Myocyte (in vitro differentiated cells): ENCODE measurements around the gene SLC35F3. TPM values are rescaled to one million over a fixed set of nuclear protein-coding genes. Genes with fewer than 3 reads are reported as not detected.

ENCODE experiments used
- DNase-seq: peaks from one replicate; pipeline ENCODE4 v3.0.0-alpha.2; 2012; ENCODE audit warnings: low read depth
- total RNA-seq: library from RNA; depleted of rRNA; stranded (reverse); fragments of >200 nt; gene quantifications from 2 replicates; pipeline ENCODE4 v1.2.3, GENCODE V29; 2014

Gene SLC35F3
- total RNA-seq, 1 donor from 2014 or later, result not detected

GRCh38 chr1:234217316-234217840, 312.9 kb downstream of the SLC35F3 start:
- no peak for DNase-seq

DNA sequence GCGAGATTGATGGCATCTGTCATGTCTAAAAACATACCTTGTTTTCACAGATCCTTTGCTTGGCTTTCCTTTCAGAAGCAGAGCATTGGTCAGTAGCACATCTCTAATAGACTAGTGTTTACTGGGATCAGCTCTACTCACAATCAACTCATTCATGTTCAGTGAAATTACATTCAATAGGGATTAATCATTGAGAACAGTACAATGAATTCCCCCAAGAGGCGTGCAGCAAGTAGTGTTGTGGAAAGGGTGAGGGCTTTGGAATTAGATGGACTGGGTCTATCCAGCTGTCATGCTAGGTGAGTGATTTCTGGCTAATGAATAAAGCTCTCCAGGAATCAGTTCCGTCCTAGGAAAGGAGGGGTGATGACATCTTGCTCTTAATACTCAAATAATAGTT, 313.6 kb downstream of the SLC35F3 start:
- DNase-seq, result no peak

DNA sequence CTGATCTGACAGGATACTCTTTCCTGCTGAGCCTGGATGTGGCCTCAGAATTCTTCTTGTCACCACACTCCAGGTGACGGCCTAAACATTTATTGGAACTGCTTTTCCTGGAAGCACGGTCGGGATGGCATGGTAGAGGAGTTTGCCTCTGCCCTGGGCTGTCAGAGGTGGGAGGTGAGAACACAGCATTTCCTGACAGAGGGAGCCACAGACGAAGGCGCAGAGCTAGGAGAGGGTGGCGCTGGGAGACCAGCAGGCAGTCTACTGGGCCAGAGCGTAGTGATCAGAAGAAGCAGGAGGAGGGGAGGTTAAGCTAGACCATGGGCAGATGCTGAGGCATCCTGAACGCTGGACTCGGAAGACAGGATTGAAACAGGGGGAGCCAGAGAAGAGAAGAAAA, 315.2 kb downstream of the SLC35F3 start:
- DNase-seq, result no peak

GRCh38 chr1:234221601-234222000, 317.1 kb downstream of the SLC35F3 start:
- DNase-seq, result no peak

DNA sequence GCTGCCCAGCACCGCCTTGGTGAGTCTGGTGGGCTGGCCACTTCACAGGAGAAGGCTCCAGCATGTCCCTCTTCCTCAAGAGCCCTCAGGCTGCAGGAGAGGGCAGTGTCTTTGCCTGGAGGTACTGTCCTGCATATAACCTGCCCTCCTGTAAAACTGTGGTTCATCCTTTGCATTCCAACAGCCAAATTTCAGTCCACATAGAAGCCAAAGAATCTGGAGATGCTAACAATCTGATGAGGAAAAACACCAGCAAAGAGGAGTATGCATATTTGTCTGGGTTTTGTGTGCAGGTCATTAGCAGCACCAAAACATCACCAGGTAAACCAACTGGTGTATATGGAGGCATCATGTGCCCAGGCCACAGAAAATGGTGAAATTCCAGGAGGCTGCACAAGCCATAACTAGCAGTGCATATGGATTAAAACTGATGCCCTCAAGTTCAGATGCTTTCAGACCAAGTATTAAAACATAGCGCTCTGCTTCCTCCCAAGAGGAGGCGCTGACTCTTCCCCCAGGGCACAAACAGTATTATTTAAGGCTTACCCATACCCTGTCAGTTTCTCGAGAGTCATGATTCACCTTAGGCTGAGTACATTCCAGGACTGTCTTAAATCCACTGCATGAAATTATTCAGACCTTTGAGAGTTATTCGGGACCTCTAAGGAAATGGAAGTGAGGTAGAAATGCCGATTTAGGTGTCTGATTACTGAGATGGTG, 318.2 kb downstream of the SLC35F3 start:
- DNase-seq, result no peak

- DNase-seq, result no peak
Measured at GRCh38 chr1:234226113-234226818, 321.8 kb downstream of the SLC35F3 start.

DNA sequence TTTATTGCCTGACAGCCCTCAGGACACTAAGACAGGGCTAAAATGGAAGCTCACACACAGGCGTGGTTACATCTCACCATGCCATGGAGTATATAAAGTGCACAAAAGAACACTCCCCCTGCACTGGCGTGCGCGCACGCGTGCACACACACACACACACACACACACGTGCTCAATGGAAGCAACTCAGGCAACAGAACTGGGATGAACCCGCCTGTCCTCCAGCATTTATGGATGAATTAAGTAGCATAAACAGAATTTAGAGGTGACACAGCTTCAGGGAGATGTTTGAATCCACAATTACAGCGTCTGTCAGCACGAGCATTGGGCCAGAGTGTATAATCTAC, 322.3 kb downstream of the SLC35F3 start:
- DNase-seq, result no peak

DNA sequence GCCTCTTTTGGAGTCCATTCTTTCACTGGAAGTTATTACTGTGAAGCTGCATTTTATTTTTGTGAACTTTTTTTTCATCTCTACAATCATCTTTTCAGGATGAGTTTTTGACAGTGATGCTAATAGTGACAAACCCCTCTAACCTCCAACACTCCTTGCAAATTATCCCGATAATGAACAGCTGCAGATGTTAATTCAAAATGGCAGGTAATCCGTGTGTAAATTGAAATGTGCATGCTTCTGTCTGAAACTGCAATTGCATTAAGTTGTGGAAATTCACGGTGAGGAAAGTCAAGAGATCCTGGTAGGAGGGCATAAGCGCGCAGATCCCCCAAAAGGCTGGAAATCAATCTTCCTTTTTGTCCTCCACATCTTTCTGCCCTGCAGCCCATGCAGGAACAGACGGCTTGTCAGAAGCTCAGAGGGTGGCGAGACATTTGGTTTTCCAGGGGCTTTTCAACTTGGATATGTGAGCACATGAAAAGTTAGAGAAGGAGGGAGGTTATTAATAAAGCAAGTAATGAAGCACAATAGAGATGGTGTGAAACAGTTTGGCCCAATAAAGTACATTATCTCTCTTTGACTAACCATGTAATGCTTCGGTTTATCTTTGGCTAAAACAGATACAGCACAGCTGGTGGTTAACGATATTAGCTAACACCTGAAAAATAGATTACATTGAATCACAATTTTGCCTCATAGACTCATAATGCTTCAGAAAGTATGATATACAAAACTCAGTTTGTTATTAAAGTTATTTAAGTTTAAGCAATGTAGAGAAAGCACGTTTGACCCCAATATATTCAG, 325.3 kb downstream of the SLC35F3 start:
- no peak for DNase-seq

- DNase-seq, result peak; percentile 23
Measured at GRCh38 chr1:234230414-234230862, 326.0 kb downstream of the SLC35F3 start.

GRCh38 chr1:234231061-234231892, 326.8 kb downstream of the SLC35F3 start:
- no peak for DNase-seq

- DNase-seq, result no peak
Measured at GRCh38 chr1:234231893-234232276, 327.4 kb downstream of the SLC35F3 start.

DNA sequence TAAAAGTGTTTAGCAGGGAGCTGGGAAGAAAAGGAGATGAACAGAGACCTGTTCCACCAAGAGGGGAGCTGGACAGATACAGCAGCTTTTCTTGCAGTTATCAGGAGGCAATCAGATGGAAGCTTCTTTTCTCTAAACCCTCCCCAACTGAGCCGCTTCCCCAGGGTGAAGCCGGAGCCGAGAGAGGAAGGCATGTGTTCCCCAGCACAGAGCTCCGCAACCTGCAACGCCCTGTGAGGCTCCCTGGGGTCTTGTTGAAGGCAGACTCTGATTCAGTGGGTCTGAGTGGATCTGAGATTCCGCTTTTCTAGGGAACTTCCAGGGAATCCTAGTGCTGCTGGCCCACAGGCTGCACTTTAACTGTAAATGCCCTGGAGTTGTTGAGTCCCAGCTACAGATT, 329.7 kb downstream of the SLC35F3 start:
- no peak for DNase-seq

DNA sequence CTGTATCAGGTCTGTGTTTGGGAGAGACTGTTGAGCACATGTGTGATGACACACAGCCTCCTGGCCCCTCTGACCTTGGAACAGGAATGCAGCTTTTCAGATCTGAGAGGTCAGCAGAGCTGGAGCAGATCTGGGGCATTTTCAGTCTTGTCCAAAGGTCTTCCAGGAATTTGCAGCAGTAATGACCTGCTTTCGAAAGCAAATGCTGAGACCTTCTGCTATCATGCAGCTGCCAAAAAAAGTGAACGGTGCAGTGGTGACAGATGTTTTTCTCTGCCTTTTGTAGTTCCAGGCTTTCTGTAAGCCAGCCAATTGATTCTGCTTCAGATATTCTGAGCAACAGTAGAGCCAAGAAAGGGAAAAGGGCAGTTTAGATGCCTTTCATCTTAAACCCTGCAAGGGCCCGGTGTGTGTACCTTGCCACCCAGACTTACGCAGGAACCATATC, 331.0 kb downstream of the SLC35F3 start:
- no peak for DNase-seq

GRCh38 chr1:234237393-234237792, 332.9 kb downstream of the SLC35F3 start:
- no peak for DNase-seq

DNA sequence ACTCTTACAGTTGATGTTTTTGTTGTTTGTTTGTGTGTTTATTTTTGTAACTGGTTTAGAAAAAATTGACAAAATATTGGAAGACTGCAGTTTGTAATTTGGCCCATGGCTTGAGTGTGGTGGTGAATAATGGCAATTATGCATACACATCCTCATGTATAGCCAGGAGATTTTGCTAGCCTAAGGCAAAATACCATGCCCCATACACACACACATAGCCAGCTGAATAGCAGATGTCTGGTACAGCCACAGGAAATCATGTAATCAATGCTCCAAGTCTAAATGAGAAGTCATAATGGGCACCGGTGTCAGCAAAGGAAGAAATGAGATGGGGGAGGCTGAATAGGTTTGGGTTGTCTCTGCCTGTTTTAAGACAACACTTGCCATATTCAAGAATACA, 333.6 kb downstream of the SLC35F3 start:
- no peak for DNase-seq

DNA sequence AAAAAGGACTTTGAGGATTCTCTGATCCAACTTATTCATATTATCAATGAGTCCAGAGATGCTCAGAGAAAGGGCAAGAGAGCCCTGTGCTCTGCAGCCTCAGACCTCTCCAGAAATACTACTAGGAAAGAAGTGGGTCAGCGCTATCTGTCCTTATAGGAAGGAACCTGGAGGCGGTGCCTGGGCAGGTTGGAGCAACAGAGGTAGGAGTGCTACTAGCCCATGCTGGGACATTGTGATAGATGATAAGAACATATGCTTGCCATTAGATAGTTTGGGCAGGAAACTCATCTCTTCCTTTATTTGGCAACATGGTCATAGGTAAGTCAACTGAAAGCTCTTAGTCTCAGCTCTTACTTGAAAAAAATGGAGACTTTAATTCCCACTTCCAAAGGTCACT, 335.0 kb downstream of the SLC35F3 start:
- no peak for DNase-seq

- no peak for DNase-seq
Measured at GRCh38 chr1:234239936-234240335, 335.5 kb downstream of the SLC35F3 start.

- DNase-seq, result no peak
Measured at GRCh38 chr1:234240680-234241079, 336.2 kb downstream of the SLC35F3 start.

DNA sequence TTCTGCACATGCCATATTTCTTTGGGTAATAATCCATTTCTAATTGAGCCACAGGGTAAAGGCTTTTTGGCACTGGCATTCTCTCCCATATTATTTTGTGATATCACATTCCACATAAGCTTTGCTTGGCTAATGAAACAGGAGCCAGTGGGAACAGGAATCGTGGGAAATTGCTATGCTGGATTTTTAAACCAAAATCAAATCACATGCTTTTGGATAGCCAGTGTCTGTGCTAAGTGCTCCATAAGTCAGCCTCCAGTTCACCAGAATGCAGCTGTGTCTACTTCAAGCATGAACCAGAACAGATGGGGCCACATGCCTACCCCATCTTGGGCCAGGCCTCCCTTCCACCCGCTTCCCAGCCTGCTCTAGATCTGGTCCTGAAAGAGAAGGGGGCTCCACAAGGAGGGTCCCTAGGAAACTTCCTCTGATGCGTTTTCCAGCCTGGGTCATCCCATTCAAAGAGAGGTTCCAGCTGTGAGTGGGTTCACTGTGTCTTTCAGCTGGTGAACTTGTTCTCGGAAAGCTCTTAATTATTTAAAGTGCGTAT, 337.5 kb downstream of the SLC35F3 start:
- no peak for DNase-seq

DNA sequence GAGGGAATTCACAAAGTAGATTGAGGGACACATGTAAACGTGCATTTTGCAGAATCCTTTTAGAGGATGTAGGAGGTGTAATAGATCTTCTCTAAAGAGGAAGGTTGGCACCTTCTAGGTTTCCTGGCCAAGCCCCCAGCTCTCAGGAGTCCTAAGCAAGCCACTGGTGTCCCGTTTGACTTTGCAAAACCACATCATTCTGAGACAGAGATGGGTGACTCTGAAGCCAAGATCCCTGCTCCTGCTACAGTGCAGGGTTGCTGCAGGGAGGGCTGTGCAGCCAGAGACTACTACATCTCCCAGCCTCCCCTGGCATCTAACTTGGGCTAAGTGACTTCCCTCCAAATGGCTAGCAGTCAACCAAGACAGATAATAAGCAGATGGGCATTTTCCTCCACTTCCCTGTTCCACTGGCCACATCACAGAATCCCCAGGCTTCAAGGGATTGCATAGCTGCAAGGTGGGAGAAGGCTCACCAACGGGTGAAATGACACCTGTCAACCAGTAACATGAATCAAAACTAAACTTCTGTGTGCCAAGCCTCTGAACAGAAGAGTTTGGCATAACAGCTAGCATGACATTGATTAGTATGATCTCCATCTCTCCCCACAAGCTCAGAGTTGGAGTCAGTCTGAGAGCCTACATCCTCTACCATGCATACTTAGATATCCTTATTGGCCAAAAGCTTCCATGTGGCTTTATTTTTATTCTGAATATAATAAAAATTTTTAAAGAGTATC, 339.2 kb downstream of the SLC35F3 start:
- no peak for DNase-seq
